T-helper 1 cell treated with Interleukin-12 subunit alpha and Interleukin-12 subunit beta and Interleukin-4 antibody, amounts not matched to agents 30 μg/mL and 1 μg/mL, for 36 hours (primary cell): ENCODE measurements around the gene IL15RA.
"Not testable (repeated sequence)": the region's sequence is repeated elsewhere in the genome, so short reads cannot be mapped to it uniquely, and the experiment has no call there.

ENCODE experiments used
- H3K27ac Mint-ChIP-seq: one replicate; pipeline ENCODE4 v1.8.0; 2021; ENCODE audit warnings: mild to moderate bottlenecking, mixed read lengths
- H3K27me3 Mint-ChIP-seq: one replicate; pipeline ENCODE4 v1.8.0; 2021; ENCODE audit warnings: low read depth, mixed read lengths
- H3K36me3 Mint-ChIP-seq: one replicate; pipeline ENCODE4 v1.8.0; 2021; ENCODE audit warnings: low read depth, mixed read lengths
- H3K4me1 Mint-ChIP-seq: one replicate; pipeline ENCODE4 v1.8.0; 2021; ENCODE audit warnings: low read depth, mixed read lengths
- H3K4me3 Mint-ChIP-seq: one replicate; pipeline ENCODE4 v1.8.0; 2021; ENCODE audit warnings: mild to moderate bottlenecking, moderate library complexity, mixed read lengths
- H3K9me3 Mint-ChIP-seq: one replicate; pipeline ENCODE4 v1.8.0; 2021; ENCODE audit warnings: mixed read lengths

IL15RA gene

GRCh38 chr10:6012121-6012905, 35.0 kb upstream of the IL15RA start:
- Mint-ChIP-seq H3K27me3 (no peaks in the 10 kb centered on the region), H3K27ac (peak overlapping the region; percentile 21), H3K9me3 (peaks cover 8% of the 10 kb centered on the region), H3K4me1 (peaks cover 38% of the 10 kb centered on the region), H3K4me3 (no peak overlapping the region), H3K36me3 (peaks cover 59% of the 10 kb centered on the region)

GRCh38 chr10:6011558-6011957, 34.2 kb upstream of the IL15RA start:
- Mint-ChIP-seq H3K27me3 (no peaks in the 10 kb centered on the region), H3K4me3 (no peak overlapping the region), H3K27ac (peak overlapping the region; percentile 32), H3K9me3 (peaks cover 13% of the 10 kb centered on the region), H3K36me3 (peaks cover 58% of the 10 kb centered on the region), H3K4me1 (peaks cover 32% of the 10 kb centered on the region)

DNA sequence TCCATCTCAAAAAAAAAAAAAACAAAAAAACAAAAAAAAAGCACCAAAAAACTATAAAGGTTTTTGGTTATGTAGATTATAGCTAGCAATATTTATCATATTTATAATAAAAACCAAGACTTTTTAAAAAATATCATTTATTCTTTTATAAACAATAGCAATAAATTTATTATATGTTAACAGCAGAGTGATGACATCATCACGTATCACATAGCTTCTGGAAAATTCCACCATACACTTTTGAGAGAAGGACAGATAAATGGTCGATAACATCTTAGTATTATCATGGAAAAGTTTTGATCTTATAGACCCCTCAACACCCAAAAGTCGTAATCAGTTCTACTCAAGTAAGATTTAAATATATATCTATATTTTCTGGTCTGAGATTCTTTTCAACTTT, 33.2 kb upstream of the IL15RA start:
- Mint-ChIP-seq H3K27me3 (no peaks in the 10 kb centered on the region), H3K4me1 (peaks cover 26% of the 10 kb centered on the region), H3K4me3 (no peak overlapping the region), H3K27ac (no peak overlapping the region), H3K9me3 (peaks cover 13% of the 10 kb centered on the region), H3K36me3 (peaks cover 56% of the 10 kb centered on the region)

DNA sequence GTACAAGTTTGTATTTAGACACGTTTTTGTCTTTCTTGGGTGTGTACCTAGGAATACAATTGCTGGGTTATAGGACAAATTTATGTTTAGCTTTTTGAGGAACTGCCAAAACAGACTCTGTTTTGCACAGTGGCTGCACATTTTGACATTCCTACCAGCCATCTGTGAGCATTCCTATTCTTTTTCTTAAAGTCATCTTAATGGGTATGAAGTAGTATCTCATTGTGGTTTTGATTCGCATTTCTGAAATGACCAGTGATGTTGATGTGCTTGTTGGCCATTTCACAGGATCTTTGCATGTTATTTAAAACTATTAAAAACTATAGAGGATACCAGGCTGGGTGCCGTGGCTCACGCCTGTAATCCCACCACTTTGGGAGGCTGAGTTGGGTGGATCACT, 32.6 kb upstream of the IL15RA start:
- Mint-ChIP-seq H3K36me3 (peaks cover 51% of the 10 kb centered on the region), H3K27me3 (no peaks in the 10 kb centered on the region), H3K27ac (no peak overlapping the region), H3K4me1 (peaks cover 21% of the 10 kb centered on the region), H3K4me3 (no peak overlapping the region), H3K9me3 (peaks cover 13% of the 10 kb centered on the region)

- H3K27ac Mint-ChIP-seq: peak overlapping the region; percentile 56
- H3K4me3 Mint-ChIP-seq: no peak overlapping the region
- H3K9me3 Mint-ChIP-seq: peaks cover 13% of the 10 kb centered on the region
- H3K36me3 Mint-ChIP-seq: peaks cover 44% of the 10 kb centered on the region
- peaks cover 19% of the 10 kb centered on the region for H3K4me1 Mint-ChIP-seq
- no peaks in the 10 kb centered on the region for H3K27me3 Mint-ChIP-seq
Observed at GRCh38 chr10:6009150-6009549, 31.8 kb upstream of the IL15RA start.

GRCh38 chr10:6008497-6009142, 31.3 kb upstream of the IL15RA start:
- Mint-ChIP-seq H3K27ac (no peak overlapping the region), H3K4me3 (no peak overlapping the region), H3K9me3 (peaks cover 13% of the 10 kb centered on the region), H3K27me3 (no peaks in the 10 kb centered on the region), H3K4me1 (peaks cover 23% of the 10 kb centered on the region), H3K36me3 (peaks cover 41% of the 10 kb centered on the region)

DNA sequence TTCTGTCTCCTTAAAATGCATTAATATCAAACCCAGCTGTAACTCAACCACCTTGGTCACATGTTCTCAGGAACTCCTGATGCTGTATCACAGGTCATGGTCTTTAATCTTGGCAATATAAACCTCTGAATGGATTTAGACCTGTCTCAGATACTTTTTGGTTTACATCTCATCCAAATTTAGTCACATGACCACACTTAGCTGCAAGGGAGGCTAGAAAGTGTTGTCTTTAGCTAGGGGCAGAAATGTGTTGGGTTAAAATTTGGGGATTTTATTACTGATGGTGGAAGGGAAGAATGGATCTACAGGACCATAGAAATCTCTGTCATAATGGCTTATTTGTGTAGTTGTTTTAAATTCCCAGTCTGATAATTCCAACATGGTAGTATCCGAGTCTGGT, 29.6 kb upstream of the IL15RA start:
- Mint-ChIP-seq H3K27me3 (no peaks in the 10 kb centered on the region), H3K27ac (no peak overlapping the region), H3K36me3 (peaks cover 30% of the 10 kb centered on the region), H3K4me3 (no peak overlapping the region), H3K4me1 (peaks cover 30% of the 10 kb centered on the region), H3K9me3 (peaks cover 13% of the 10 kb centered on the region)

- peaks cover 28% of the 10 kb centered on the region for H3K4me1 Mint-ChIP-seq
- H3K36me3 Mint-ChIP-seq: peaks cover 26% of the 10 kb centered on the region
- H3K9me3 Mint-ChIP-seq: peaks cover 13% of the 10 kb centered on the region
- no peak overlapping the region for H3K27ac Mint-ChIP-seq
- no peak overlapping the region for H3K4me3 Mint-ChIP-seq
- H3K27me3 Mint-ChIP-seq: no peaks in the 10 kb centered on the region
Observed at GRCh38 chr10:6006546-6006945, 29.2 kb upstream of the IL15RA start.

DNA sequence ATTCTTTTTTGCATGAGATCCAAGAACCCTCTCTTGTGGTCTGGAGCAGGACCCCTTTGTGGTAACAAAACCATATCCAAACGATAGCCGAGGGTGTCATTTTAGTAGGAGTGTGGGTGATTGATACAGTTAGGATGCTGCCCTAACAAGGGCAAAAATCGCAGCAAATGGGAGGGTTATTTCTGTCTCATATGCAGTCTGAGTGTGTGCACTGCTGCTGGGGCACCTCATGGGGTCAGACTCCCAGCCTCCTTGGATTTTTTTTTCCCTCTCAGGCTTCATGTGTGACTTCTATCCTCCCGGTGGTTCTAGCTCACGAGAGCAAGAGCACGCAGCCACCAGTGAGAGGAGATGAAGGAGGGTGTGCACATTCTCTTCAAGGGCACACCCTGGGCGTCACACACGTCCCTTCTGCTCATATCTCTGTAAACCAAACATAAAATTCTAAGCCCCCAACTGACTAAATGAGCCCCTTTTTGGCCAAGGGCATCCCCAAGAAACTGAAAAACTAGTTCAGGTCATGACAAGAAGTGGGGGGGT, 28.6 kb upstream of the IL15RA start:
- Mint-ChIP-seq H3K27ac (no peak overlapping the region), H3K4me3 (no peak overlapping the region), H3K9me3 (peaks cover 13% of the 10 kb centered on the region), H3K36me3 (peaks cover 20% of the 10 kb centered on the region), H3K4me1 (peaks cover 32% of the 10 kb centered on the region), H3K27me3 (no peaks in the 10 kb centered on the region)

GRCh38 chr10:6005161-6005804, 27.9 kb upstream of the IL15RA start:
- H3K27ac Mint-ChIP-seq, H3K4me3 Mint-ChIP-seq, H3K27me3 Mint-ChIP-seq: not testable (repeated sequence)
- peaks cover 13% of the 10 kb centered on the region for H3K9me3 Mint-ChIP-seq
- peaks cover 19% of the 10 kb centered on the region for H3K36me3 Mint-ChIP-seq
- peaks cover 34% of the 10 kb centered on the region for H3K4me1 Mint-ChIP-seq

- Mint-ChIP-seq H3K27me3 (peaks cover 8% of the 10 kb centered on the region), H3K4me1 (peaks cover 28% of the 10 kb centered on the region), H3K9me3 (peaks cover 9% of the 10 kb centered on the region), H3K27ac (peak overlapping the region; percentile 60), H3K4me3 (no peak overlapping the region), H3K36me3 (peaks cover 8% of the 10 kb centered on the region)
Observed at GRCh38 chr10:6002809-6003510, 25.6 kb upstream of the IL15RA start.

DNA sequence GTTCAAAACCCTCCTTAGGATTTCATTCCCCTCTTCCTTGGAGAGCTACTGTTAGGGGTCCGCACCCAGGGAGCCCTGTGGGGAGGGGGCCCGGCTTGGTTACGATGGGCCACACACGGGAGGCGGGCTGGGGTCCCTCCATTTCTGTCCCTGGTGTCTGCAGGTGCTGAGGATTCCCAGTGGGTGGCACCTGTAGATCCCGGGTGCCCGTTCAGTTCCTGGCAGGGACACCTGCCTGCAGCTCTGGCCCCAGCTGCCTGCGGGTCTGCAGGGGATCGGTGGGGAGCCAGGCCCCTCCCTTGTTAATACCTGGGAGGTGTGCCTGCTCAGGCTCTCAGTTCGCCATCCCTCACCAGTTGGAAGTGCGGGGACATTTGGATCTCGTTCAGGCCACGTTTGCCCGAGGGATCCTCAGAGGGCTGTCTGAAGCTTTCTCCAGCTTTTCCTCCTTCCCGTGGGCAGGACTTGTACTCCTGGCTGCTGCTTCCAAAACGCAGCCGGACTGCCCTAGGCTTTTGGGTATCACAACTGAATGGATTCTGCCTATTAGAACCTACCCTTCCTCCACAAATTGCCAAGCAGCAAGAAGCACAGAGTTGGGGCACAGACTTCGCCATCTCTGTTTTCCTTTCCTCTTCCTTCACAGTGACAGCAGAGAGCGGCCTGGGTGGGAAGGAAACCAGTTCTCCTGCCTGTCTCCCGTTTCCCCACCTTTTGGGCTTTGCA, 22.3 kb upstream of the IL15RA start:
- peaks cover 6% of the 10 kb centered on the region for H3K9me3 Mint-ChIP-seq
- no peaks in the 10 kb centered on the region for H3K36me3 Mint-ChIP-seq
- no peak overlapping the region for H3K4me3 Mint-ChIP-seq
- H3K27me3 Mint-ChIP-seq: peaks cover 22% of the 10 kb centered on the region
- H3K27ac Mint-ChIP-seq: no peak overlapping the region
- H3K4me1 Mint-ChIP-seq: peaks cover 25% of the 10 kb centered on the region

DNA sequence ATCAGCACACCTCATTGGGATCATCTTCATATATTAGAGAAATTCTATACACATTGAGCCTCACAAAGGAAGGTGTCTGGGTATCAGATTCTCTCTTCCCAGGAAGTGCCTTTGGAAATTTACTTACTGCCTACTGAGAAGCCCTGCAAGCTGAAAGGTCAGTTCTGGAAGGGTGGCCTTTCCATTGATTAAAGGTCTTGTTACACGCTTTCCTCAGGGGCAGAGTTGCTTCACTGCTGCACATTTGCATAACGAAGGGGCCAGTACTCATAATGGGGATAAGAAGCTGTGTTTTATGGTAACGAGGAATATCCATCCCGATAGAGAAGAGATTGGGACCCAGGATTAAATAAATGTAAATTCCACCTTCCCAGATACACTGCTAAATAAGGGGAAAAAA, 19.4 kb upstream of the IL15RA start:
- peaks cover 29% of the 10 kb centered on the region for H3K9me3 Mint-ChIP-seq
- H3K4me1 Mint-ChIP-seq: peaks cover 7% of the 10 kb centered on the region
- H3K36me3 Mint-ChIP-seq: peaks cover 9% of the 10 kb centered on the region
- H3K4me3 Mint-ChIP-seq: no peak overlapping the region
- no peak overlapping the region for H3K27ac Mint-ChIP-seq
- H3K27me3 Mint-ChIP-seq: peaks cover 41% of the 10 kb centered on the region

- peaks cover 27% of the 10 kb centered on the region for H3K27me3 Mint-ChIP-seq
- no peak overlapping the region for H3K27ac Mint-ChIP-seq
- peaks cover 12% of the 10 kb centered on the region for H3K36me3 Mint-ChIP-seq
- H3K4me1 Mint-ChIP-seq: peaks cover 12% of the 10 kb centered on the region
- peaks cover 36% of the 10 kb centered on the region for H3K9me3 Mint-ChIP-seq
- no peak overlapping the region for H3K4me3 Mint-ChIP-seq
Observed at GRCh38 chr10:5992398-5992797, 15.1 kb upstream of the IL15RA start.
